Endothelial cell of umbilical vein (primary cell): ENCODE data around the gene CLVS2. TPM values are rescaled to one million over a fixed set of nuclear protein-coding genes. Genes with fewer than 3 reads are reported as not detected.

Source experiments
- BruUV-seq: library from RNA; stranded (reverse); fragments of 400-500 nt; replicated peaks from 2 replicates; lab custom pipeline; 2021; lab: Mats Ljungman, UMichigan
- CTCF ChIA-PET: fragments of 300-600, 350-600 bp; sonication (Branson Sonifier 250); formaldehyde crosslinking; loops from one replicate; lab custom pipeline; 2021; ENCODE audit warnings: antibody characterized with exemption, inconsistent platforms; lab: Charles Lee
- POLR2A ChIA-PET: fragments of 300-600, 350-600 bp; sonication (Branson Sonifier 250); formaldehyde crosslinking; loops from one replicate; lab custom pipeline; 2021; ENCODE audit warnings: antibody characterized with exemption, inconsistent platforms; lab: Charles Lee
- DNase-seq: peaks from one replicate; pipeline ENCODE4 v3.0.0-alpha.2; 2011; ENCODE audit warnings: low read depth, low spot score
- FAIRE-seq: peaks from 2 replicates; lab custom pipeline; 2011; peaks lifted over from hg19 to GRCh38; lab: Jason Lieb, UNC
- H2AFZ ChIP-seq: 2 replicates; pipeline ENCODE4 v1.6.0; 2012; ENCODE audit warnings: low read depth, low read length, control low read depth, inconsistent platforms
- H3K27ac ChIP-seq: 2 replicates; pipeline ENCODE4 v1.5.1; 2011; ENCODE audit warnings: low read depth, mild to moderate bottlenecking, control low read depth, low read length, moderate library complexity; ENCODE audit not compliant: insufficient read depth
- H3K27me3 ChIP-seq, 2 experiments: 2 replicates each; pipeline versions ENCODE4 v1.6.0 to v1.6.1; 2011; ENCODE audit warnings: low read length in 2 of 2, mixed read lengths in 1 of 2; ENCODE audit not compliant: control insufficient read depth in 2 of 2, insufficient read depth in 2 of 2
- H3K36me3 ChIP-seq, 2 experiments: 2 replicates in 1 of 2; 3 replicates in 1 of 2; pipeline ENCODE4 v1.5.1; 2011; ENCODE audit warnings: low read length in 2 of 2, mild to moderate bottlenecking in 1 of 2, moderate library complexity in 1 of 2; ENCODE audit not compliant: control insufficient read depth in 2 of 2, insufficient read depth in 2 of 2; ENCODE audit errors: extremely low read depth in 1 of 2
- H3K4me1 ChIP-seq: 3 replicates; pipeline ENCODE4 v1.5.1; 2011; ENCODE audit warnings: mild to moderate bottlenecking, low read length; ENCODE audit not compliant: control insufficient read depth, insufficient read depth; ENCODE audit errors: extremely low read depth
- H3K4me2 ChIP-seq: 2 replicates; pipeline ENCODE4 v1.6.1; 2011; ENCODE audit warnings: low read length, control low read depth, mixed read lengths; ENCODE audit not compliant: insufficient read depth
- H3K4me3 ChIP-seq, 3 experiments: fragments of 200-600 bp in 1 of 3; sonication (generic), shearing (Covaris generic) in 1 of 3; replicated peaks in 1 of 3; 2 replicates each; pipeline ENCODE4 v1.5.1; 2011 to 2016; ENCODE audit warnings: control low read depth in 3 of 3, low read length in 3 of 3, mild to moderate bottlenecking in 2 of 3, inconsistent platforms in 1 of 3, low read depth in 1 of 3, moderate library complexity in 1 of 3; ENCODE audit not compliant: insufficient read depth in 1 of 3
- H3K79me2 ChIP-seq: 2 replicates; pipeline ENCODE4 v1.6.0; 2012; ENCODE audit warnings: low read length, inconsistent platforms; ENCODE audit not compliant: control insufficient read depth, insufficient read depth
- H3K9ac ChIP-seq: replicated peaks from 2 replicates; pipeline ENCODE3; 2011; ENCODE audit warnings: low read length, control low read depth; ENCODE audit not compliant: insufficient read depth; ENCODE audit errors: extremely low read depth
- H3K9me1 ChIP-seq: replicated peaks from 3 replicates; pipeline ENCODE4 v1.6.0; 2011; ENCODE audit warnings: mild to moderate bottlenecking, low read length; ENCODE audit not compliant: control insufficient read depth, insufficient read depth; ENCODE audit errors: extremely low read depth
- H3K9me3 ChIP-seq: replicated peaks from 2 replicates; pipeline ENCODE4 v1.5.1; 2012; ENCODE audit warnings: low read length, inconsistent platforms; ENCODE audit not compliant: control insufficient read depth, insufficient read depth
- H4K20me1 ChIP-seq: replicated peaks from 2 replicates; pipeline ENCODE3; 2011; ENCODE audit warnings: mild to moderate bottlenecking, low read length; ENCODE audit not compliant: control insufficient read depth, insufficient read depth; ENCODE audit errors: extremely low read depth
- CTCF ChIP-seq, 2 donors: IDR thresholded peaks; 1 replicate in 1 of 2; 2 replicates in 1 of 2; pipeline ENCODE4 v1.5.1; 2011; ENCODE audit warnings: low read length in 2 of 2, mild to moderate bottlenecking in 2 of 2, moderate library complexity in 2 of 2, control low read depth in 1 of 2, inconsistent platforms in 1 of 2, low read depth in 1 of 2; ENCODE audit not compliant: insufficient read depth in 1 of 2; ENCODE audit errors: extremely low read depth in 1 of 2
- EZH2 ChIP-seq: IDR thresholded peaks from 2 replicates; pipeline ENCODE4 v1.6.1; 2012; ENCODE audit warnings: borderline replicate concordance, low read depth, mild to moderate bottlenecking, moderate library complexity, low read length, inconsistent platforms; ENCODE audit not compliant: severe bottlenecking
- FOS ChIP-seq: IDR thresholded peaks from 2 replicates; pipeline ENCODE4 v1.6.1; 2011; ENCODE audit warnings: mild to moderate bottlenecking, low read length, moderate library complexity, borderline replicate concordance; ENCODE audit not compliant: insufficient read depth
- GATA2 ChIP-seq: IDR thresholded peaks from 2 replicates; pipeline ENCODE4 v1.7.0; 2011; ENCODE audit warnings: low read depth, mild to moderate bottlenecking, moderate library complexity, mixed read lengths, low read length; ENCODE audit not compliant: insufficient read length, insufficient read depth
- JUN ChIP-seq: IDR thresholded peaks from 2 replicates; pipeline ENCODE4 v1.6.1; 2011; ENCODE audit warnings: borderline replicate concordance, low read depth; ENCODE audit not compliant: insufficient read length, insufficient read depth
- MAX ChIP-seq: IDR thresholded peaks from 2 replicates; pipeline ENCODE4 v1.6.1; 2011; ENCODE audit not compliant: insufficient read depth, insufficient read length
- MYC ChIP-seq: IDR thresholded peaks from one replicate; pipeline ENCODE4 v1.6.1; 2011; ENCODE audit warnings: mild to moderate bottlenecking, low read depth, low read length
- POLR2A ChIP-seq: IDR thresholded peaks from 2 replicates; pipeline ENCODE4 v1.6.1; 2012; ENCODE audit warnings: low read depth, mild to moderate bottlenecking, control low read depth, low read length
- POLR2AphosphoS5 ChIP-seq: IDR thresholded peaks from 2 replicates; pipeline ENCODE4 v1.6.1; 2012; ENCODE audit warnings: low read depth, mild to moderate bottlenecking, control low read depth, low read length, moderate library complexity; ENCODE audit not compliant: insufficient read depth
- dilution Hi-C: fragments of 300-500 bp; cut with MboI; formaldehyde crosslinking; loops from one replicate; pipeline ENCODE4 v1.15.0; 2019; ENCODE audit warnings: low sequenced_read_pairs; ENCODE audit not compliant: extremely low pct_ligation_motif_present
- intact Hi-C: fragments of 100-400 bp; cut with micrococcal nuclease; formaldehyde crosslinking; loops from one replicate; pipeline ENCODE4 v1.10.0; 2022
- polyA plus RNA-seq, 4 experiments: library from polyadenylated mRNA; depleted of rRNA in 3 of 4; stranded (reverse) in 3 of 4; unstranded in 1 of 4; fragments of >200 nt; gene quantifications; 2 replicates each; pipeline versions ENCODE4 v1.2.1 to v1.2.3, GENCODE V29; 2011 to 2012; ENCODE audit warnings: missing spikeins in 1 of 4
- total RNA-seq: library from RNA; stranded (reverse); gene quantifications from 2 replicates; pipeline ENCODE4 v1.2.3, GENCODE V29; 2021

Gene CLVS2
- total and polyA plus RNA-seq, 2 donors (not counting 3 experiments of a cell fraction or from before 2014, with no cell fraction given), result not detected

GRCh38 chr6:123009059-123009458, 13.0 kb downstream of the CLVS2 start:
- H3K9me1 ChIP-seq, result no peaks in the 10 kb centered on the region
- dilution Hi-C loops (no loop called here), intact Hi-C loops (no loop called here)
- CTCF ChIA-PET, result no interaction called here
- DNase-seq (no peak), FAIRE-seq (no peak)
- no peaks in the 10 kb centered on the region for H3K79me2 ChIP-seq
- H2AFZ ChIP-seq, result no peak overlapping the region
- H3K4me3 ChIP-seq, result no peak overlapping the region
- no peak overlapping the region for H3K9ac ChIP-seq
- no peaks in the 10 kb centered on the region for H3K9me3 ChIP-seq
- BruUV-seq, result no TSS peak
- H3K27ac ChIP-seq, result no peak overlapping the region
- no peaks in the 10 kb centered on the region for H3K27me3 ChIP-seq
- POLR2A ChIA-PET, result no interaction called here
- TF ChIP-seq EZH2 (no peak), MYC (no peak), MAX (no peak), GATA2 (no peak), POLR2AphosphoS5 (no peak), JUN (no peak), CTCF (IDR thresholded peaks at IDR 0.05; ENCODE audit: extremely low read depth in 1 of 2, insufficient read depth in 1 of 2, low read depth in 1 of 2, low read length in 2 of 2) (no peak), POLR2A (no peak), FOS (no peak)
- H3K36me3 ChIP-seq, result no peaks in the 10 kb centered on the region
- H3K4me1 ChIP-seq, result no peaks in the 10 kb centered on the region
- H4K20me1 ChIP-seq, result no peaks in the 10 kb centered on the region
- no peak overlapping the region for H3K4me2 ChIP-seq
